Glutamatergic neuron (in vitro differentiated cells): ENCODE results near the gene USP16. TPM values are rescaled to one million over a fixed set of nuclear protein-coding genes. Genes with fewer than 3 reads are reported as not detected.
"Not testable (repeated sequence)": the region's sequence is repeated elsewhere in the genome, so short reads cannot be mapped to it uniquely, and the experiment has no call there.

Experiments
- DNase-seq: peaks from one replicate; pipeline ENCODE4 v3.0.0; 2022
- H3K27ac Mint-ChIP-seq: one replicate; pipeline ENCODE4 v1.8.0; 2020; ENCODE audit warnings: mild to moderate bottlenecking, mixed read lengths, inconsistent platforms; ENCODE audit not compliant: unreplicated experiment
- H3K27me3 Mint-ChIP-seq: one replicate; pipeline ENCODE4 v1.8.0; 2020; ENCODE audit warnings: mild to moderate bottlenecking, moderate library complexity, mixed read lengths, inconsistent platforms; ENCODE audit not compliant: unreplicated experiment
- H3K36me3 Mint-ChIP-seq: one replicate; pipeline ENCODE4 v1.8.0; 2020; ENCODE audit warnings: mild to moderate bottlenecking, mixed read lengths, inconsistent platforms; ENCODE audit not compliant: unreplicated experiment
- H3K4me1 Mint-ChIP-seq: one replicate; pipeline ENCODE4 v1.8.0; 2020; ENCODE audit warnings: mild to moderate bottlenecking, low read depth, mixed read lengths, inconsistent platforms; ENCODE audit not compliant: unreplicated experiment
- H3K4me3 Mint-ChIP-seq: one replicate; pipeline ENCODE4 v1.8.0; 2020; ENCODE audit warnings: mild to moderate bottlenecking, mixed read lengths, inconsistent platforms; ENCODE audit not compliant: unreplicated experiment
- H3K9me3 Mint-ChIP-seq: one replicate; pipeline ENCODE4 v1.8.0; 2020; ENCODE audit warnings: mild to moderate bottlenecking, moderate library complexity, mixed read lengths, inconsistent platforms; ENCODE audit not compliant: unreplicated experiment
- total RNA-seq: library from RNA; stranded (reverse); fragmentation: NEBNext Ultra II Directional; extraction: Animal tissue kit (Norgen Biotek cat#: 25700); gene quantifications from one replicate; pipeline ENCODE4 v1.2.1, GENCODE V29; 2021; ENCODE audit not compliant: unreplicated experiment
- TF ChIP-seq, protein P1 (sequence below): fragments of 200-600 bp; sonication (generic); IDR thresholded peaks from one replicate; pipeline ENCODE4 v1.5.0; 2021; ENCODE audit not compliant: partially characterized antibody, unreplicated experiment

USP16 gene
- total RNA-seq, 1 donor from 2014 or later: 21.9 TPM

DNA sequence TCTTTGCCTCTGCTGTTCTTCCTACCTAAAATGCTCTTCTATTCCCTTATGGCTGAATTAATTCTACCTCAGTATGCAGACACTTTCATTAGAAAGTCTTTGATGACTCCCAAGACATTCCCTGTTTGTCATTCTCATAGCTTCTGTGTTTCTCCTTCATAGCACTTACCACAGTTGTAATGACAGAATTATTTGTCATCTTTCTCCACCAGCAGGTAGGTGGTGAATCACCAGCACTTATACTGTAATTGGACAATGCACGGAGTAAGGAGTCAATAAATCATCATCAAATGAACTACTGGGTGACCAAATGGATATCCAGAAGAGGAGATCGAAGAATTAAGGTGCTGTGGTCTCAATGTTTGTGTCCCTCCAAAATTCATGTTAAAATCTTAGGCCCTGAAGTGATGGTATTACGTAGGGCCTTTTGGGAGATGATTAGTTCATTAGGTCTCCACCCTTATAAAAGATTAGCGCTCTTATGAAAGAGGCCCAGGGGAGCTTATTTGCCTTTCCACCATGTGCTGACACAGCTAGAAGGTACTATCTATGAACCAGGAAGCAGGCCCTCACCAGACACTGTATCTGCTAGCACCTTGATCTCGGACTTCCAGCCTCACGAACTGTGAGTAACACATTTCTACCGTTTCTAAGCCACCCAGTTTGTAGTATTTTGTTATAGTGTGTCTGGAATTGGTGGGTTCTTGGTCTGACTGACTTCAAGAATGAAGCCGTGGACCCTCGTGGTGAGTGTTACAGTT is 51.4 kb downstream of the USP16 start:
- DNase-seq: no peak
- Mint-ChIP-seq H3K4me1 (peaks cover 14% of the 10 kb centered on the region), H3K27ac (no peak overlapping the region), H3K9me3 (peaks cover 8% of the 10 kb centered on the region), H3K27me3 (peaks cover 14% of the 10 kb centered on the region), H3K4me3 (no peak overlapping the region), H3K36me3 (no peaks in the 10 kb centered on the region)
- TF ChIP-seq, protein P1, sequence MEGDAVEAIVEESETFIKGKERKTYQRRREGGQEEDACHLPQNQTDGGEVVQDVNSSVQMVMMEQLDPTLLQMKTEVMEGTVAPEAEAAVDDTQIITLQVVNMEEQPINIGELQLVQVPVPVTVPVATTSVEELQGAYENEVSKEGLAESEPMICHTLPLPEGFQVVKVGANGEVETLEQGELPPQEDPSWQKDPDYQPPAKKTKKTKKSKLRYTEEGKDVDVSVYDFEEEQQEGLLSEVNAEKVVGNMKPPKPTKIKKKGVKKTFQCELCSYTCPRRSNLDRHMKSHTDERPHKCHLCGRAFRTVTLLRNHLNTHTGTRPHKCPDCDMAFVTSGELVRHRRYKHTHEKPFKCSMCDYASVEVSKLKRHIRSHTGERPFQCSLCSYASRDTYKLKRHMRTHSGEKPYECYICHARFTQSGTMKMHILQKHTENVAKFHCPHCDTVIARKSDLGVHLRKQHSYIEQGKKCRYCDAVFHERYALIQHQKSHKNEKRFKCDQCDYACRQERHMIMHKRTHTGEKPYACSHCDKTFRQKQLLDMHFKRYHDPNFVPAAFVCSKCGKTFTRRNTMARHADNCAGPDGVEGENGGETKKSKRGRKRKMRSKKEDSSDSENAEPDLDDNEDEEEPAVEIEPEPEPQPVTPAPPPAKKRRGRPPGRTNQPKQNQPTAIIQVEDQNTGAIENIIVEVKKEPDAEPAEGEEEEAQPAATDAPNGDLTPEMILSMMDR: no peak

DNA sequence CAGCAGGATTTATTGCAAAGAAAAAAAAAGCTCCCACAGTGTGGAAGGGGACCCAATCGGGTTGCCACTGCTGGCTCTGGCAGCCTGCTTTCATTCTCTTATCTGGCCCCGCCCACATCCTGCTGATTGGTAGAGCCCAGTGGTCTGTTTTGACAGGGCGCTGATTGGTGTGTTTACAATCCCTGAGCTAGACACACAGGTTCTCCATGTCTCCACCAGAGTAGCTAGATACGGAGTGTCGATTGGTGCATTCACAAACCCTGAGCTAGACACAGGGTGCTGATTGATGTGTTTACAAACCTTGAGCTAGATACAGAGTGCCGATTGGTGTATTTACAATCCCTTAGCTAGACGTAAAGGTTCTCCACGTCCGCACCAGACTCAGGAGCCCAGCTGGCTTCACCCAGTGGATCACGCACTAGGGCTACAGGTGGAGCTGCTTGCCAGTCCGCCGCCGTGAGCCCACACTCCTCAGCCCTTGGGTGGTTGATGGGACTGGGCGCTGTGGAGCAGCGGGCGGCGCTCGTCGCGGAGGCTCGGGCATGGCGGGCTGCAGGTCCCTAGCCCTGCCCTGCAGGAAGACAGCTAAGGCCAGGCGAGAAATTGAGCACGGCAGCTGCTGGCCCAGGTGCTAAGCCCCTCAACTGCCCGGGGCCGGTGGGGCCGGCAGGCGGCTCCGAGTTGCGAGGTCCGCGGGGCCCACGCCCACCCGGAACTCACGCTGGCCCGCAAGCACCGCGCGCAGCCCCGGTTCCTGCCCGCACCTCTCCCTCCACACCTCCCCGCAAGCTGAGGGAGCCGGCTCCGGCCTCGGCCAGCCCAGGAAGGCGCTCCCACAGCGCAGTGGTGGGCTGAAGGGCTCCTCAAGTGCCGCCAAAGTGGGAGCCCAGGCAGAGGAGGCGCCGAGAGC is 52.5 kb downstream of the USP16 start:
- peak overlapping the region; percentile 87 for H3K27ac Mint-ChIP-seq
- not testable (repeated sequence) for H3K9me3 Mint-ChIP-seq, H3K4me1 Mint-ChIP-seq, H3K36me3 Mint-ChIP-seq
- DNase-seq: peak; percentile 35
- peaks cover 14% of the 10 kb centered on the region for H3K27me3 Mint-ChIP-seq
- peak overlapping the region; percentile 76 for H3K4me3 Mint-ChIP-seq

DNA sequence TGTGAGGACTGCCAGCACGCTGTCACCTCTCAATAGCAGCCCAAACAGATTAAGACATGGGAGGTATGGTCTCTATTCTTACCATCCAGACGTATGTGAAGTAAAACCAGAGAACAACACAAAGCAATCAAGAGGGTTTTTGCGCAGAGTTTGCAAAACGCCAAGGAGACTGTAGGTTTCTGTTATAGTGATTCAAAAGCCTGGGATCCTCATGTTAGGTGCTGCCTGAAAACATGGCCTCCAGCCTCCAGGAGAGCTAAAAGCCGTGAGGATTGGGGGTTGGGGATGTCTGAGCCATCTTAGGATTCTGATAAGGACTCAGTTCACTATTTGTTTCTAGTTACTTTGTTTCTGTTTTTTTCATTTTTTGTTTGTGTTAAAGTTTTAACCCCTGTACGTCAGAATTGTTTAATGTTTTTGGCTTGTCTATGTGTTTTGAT is 53.2 kb downstream of the USP16 start:
- peaks cover 8% of the 10 kb centered on the region for H3K9me3 Mint-ChIP-seq
- no peaks in the 10 kb centered on the region for H3K36me3 Mint-ChIP-seq
- TF ChIP-seq, protein P1: no peak
- no peak for DNase-seq
- peak overlapping the region; percentile 87 for H3K27ac Mint-ChIP-seq
- H3K4me3 Mint-ChIP-seq: peak overlapping the region; percentile 76
- H3K27me3 Mint-ChIP-seq: peaks cover 11% of the 10 kb centered on the region
- H3K4me1 Mint-ChIP-seq: peaks cover 3% of the 10 kb centered on the region

DNA sequence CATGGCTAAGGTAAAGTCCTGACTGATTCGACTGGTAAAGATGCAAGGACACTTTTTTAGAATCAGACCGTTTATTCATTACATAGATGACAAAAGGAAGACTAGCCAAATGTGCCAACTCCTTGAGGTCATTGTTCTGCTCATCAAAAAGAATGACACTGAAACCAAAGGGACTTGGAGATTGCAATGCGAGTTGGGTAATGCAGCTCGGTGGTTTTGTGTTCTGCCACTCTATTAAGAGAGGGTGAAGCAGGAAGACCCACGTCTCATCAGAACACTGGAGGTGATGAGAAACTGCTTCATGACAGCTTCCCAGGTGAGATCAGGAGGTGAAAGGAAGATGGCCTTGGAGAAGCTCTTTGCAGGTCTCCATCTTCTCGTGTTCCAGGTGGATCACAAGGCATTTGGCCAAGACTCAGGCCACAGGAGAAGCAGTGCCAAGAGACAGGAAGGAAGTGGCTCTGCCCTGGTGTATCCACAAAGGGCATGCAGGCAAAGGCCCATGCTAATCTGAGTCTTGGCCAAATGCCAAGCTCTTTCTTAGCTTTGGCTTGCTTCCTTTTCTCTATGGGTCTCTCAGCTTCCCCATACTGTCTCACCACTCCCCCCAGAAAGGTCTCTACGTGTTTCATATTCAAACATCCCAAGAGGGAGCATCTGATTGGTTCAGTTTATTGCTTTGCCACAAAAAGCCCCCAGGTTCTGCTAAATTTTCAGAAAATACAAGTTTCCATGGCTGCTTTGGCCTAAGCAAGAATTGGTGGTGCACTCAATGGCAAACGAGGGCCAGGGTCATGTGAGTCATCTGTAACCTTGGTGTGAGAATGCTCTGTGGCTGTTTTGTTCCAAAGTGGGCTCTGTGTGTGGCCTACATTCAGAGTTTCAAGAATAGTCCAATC is 54.6 kb downstream of the USP16 start:
- Mint-ChIP-seq H3K4me1 (peaks cover 1% of the 10 kb centered on the region), H3K36me3 (no peaks in the 10 kb centered on the region), H3K9me3 (no peaks in the 10 kb centered on the region), H3K27ac (peak overlapping the region; percentile 43), H3K4me3 (no peak overlapping the region), H3K27me3 (peaks cover 4% of the 10 kb centered on the region)
- TF ChIP-seq, protein P1: no peak
- DNase-seq: no peak

DNA sequence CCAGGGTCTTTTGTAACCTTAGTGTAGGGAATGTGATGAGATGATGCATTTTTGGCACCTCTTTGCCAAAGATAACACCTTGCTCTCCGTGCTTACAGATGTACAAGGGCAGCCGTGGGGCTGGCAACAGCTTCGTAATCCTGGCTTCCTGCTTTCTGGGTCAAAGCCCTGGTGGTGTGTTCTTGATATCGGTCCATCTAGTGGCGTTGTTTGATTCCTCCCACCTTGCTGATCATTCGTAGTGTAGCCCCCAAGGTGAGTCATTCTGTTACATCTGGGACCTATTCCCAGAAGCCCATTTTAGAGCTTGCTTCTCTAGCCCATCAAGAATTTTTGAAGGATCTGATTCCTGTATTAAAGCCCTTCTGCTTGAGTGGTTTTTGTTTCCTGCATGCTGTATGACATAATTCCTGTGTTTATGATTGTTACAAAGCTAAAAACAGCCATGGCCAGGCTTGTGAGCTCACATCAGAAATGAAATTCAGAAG is 56.0 kb downstream of the USP16 start:
- Mint-ChIP-seq H3K36me3 (no peaks in the 10 kb centered on the region), H3K4me3 (no peak overlapping the region), H3K4me1 (peaks cover 4% of the 10 kb centered on the region), H3K27ac (peak overlapping the region; percentile 64), H3K27me3 (peaks cover 2% of the 10 kb centered on the region), H3K9me3 (no peaks in the 10 kb centered on the region)
- TF ChIP-seq, protein P1: no peak
- no peak for DNase-seq
